H1 (cell line): ENCODE measurements around the gene LTB. TPM values are rescaled to one million over a fixed set of nuclear protein-coding genes. Genes with fewer than 3 reads are reported as not detected.

Experiments used
- EGR1 ChIP-seq: IDR thresholded peaks from 2 replicates; pipeline ENCODE4 v1.6.1; 2011; ENCODE audit warnings: low read depth, low read length, borderline replicate concordance
- GABPA ChIP-seq: IDR thresholded peaks from 2 replicates; pipeline ENCODE4 v1.6.1; 2011; ENCODE audit warnings: mild to moderate bottlenecking, low read length, moderate library complexity, borderline replicate concordance; ENCODE audit not compliant: insufficient read depth
- GTF2F1 ChIP-seq: IDR thresholded peaks from 2 replicates; pipeline ENCODE4 v1.6.1; 2012; ENCODE audit warnings: low read depth, low read length, improper control_type of control experiment, borderline replicate concordance
- JUN ChIP-seq: IDR thresholded peaks from 2 replicates; pipeline ENCODE4 v1.6.1; 2011; ENCODE audit warnings: low read depth, mild to moderate bottlenecking, improper control_type of control experiment, low read length
- MAFK ChIP-seq: IDR thresholded peaks from 2 replicates; pipeline ENCODE4 v1.6.1; 2012; ENCODE audit warnings: low read depth, mild to moderate bottlenecking, improper control_type of control experiment, low read length
- SAP30 ChIP-seq: fragments of 300-600 bp; sonication (generic); IDR thresholded peaks from 2 replicates; pipeline ENCODE4 v1.7.1; 2012; ENCODE audit warnings: low read length, moderate library complexity, mild to moderate bottlenecking, inconsistent platforms; ENCODE audit not compliant: insufficient read depth, insufficient replicate concordance
- SRF ChIP-seq: IDR thresholded peaks from 2 replicates; pipeline ENCODE4 v1.6.1; 2011; ENCODE audit warnings: mild to moderate bottlenecking, low read depth, low read length, moderate library complexity
- TCF12 ChIP-seq: IDR thresholded peaks from 2 replicates; pipeline ENCODE4 v1.6.1; 2011; ENCODE audit warnings: low read depth, mild to moderate bottlenecking, low read length
- YY1 ChIP-seq: IDR thresholded peaks from 2 replicates; pipeline ENCODE4 v1.6.1; 2011; ENCODE audit warnings: low read depth, mild to moderate bottlenecking, low read length
- polyA plus RNA-seq, 7 experiments: library from polyadenylated mRNA; depleted of rRNA in 3 of 7; stranded (reverse) in 5 of 7; unstranded in 2 of 7; fragments of >200 nt in 5 of 7; fragments of 200-250 nt in 2 of 7; gene quantifications; 1 replicate in 5 of 7; 2 replicates in 1 of 7; 4 replicates in 1 of 7; pipeline versions ENCODE4 v1.2.1 to v1.2.3, GENCODE V29; 2011 to 2013; ENCODE audit warnings: missing spikeins in 2 of 7, mixed read lengths in 2 of 7
- total RNA-seq: library from RNA; stranded (reverse); fragmentation: NEBNext Ultra II Directional; extraction: Animal tissue kit (Norgen Biotek cat#: 25700); gene quantifications from 2 replicates; pipeline ENCODE4 v1.2.1, GENCODE V29; 2021
- TF ChIP-seq, protein P1 (sequence below): IDR thresholded peaks from 2 replicates; pipeline ENCODE4 v1.6.1; 2012; ENCODE audit warnings: low read length, inconsistent platforms

LTB gene
- total and polyA plus RNA-seq, 2 of the 8 experiments (the other 6 are each of a cell fraction or from before 2014, with no cell fraction given) = 0.43 to 0.47 TPM

DNA sequence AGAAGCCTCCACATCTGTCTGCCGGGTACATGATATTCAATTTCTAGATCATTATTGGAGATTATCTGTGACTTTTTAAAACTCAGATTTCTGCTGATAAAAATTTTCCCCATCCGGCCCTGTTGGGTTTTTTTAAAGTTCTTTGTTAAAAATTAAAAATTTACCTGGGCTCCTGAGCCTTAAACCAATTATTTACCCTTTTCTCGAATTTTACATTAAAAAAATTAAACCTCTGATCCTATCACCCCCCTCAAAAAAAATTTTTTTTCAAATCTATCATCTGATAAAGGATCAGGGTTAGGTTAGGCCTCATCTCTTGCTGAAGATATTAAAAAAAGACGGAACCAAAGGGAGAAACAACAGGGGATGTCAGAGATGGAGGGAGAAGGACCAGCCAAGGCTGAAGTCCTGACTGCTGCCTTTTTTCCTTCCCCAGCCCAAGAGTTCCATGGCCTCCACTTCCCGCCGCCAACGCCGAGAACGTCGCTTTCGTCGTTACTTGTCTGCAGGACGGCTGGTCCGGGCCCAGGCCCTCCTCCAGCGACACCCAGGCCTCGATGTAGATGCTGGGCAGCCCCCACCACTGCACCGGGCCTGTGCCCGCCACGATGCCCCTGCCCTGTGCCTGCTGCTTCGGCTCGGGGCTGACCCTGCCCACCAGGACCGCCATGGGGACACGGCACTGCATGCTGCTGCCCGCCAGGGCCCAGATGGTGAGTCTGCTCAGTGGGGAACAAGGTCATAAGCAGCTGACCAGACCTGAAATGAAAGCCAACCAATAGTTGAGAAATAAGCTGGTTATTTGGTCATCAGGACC lies 34.3 kb downstream of the LTB start (continued):
- TF ChIP-seq EGR1 (no peak), GABPA (no peak), GTF2F1 (no peak), TCF12 (no peak), YY1 (no peak), SAP30 (no peak), JUN (no peak), SRF (no peak), MAFK (no peak)
- TF ChIP-seq, protein P1, sequence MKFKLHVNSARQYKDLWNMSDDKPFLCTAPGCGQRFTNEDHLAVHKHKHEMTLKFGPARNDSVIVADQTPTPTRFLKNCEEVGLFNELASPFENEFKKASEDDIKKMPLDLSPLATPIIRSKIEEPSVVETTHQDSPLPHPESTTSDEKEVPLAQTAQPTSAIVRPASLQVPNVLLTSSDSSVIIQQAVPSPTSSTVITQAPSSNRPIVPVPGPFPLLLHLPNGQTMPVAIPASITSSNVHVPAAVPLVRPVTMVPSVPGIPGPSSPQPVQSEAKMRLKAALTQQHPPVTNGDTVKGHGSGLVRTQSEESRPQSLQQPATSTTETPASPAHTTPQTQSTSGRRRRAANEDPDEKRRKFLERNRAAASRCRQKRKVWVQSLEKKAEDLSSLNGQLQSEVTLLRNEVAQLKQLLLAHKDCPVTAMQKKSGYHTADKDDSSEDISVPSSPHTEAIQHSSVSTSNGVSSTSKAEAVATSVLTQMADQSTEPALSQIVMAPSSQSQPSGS = no peak
